ENCODE measurements around the gene ELANE.

DNA sequence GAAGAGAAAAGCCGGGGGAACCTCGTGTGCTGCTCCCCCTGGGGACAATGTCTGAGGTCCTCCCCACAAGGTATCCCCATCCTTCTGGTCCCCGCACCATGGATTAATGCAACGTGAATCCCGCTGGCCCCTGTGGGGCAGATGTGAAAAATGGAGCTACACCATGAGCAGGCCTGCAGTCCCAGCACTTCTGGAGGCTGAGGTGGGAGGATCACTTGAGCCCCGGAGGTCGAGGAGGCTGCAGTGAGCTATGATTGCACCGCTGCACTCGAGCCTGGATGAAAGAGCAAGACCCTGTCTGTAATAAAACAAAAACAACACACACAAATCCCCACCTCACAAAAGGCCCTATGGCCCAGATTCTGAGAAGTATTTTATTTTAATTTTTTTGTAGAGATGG, 6.2 kb downstream of the ELANE start:
- TF ChIP-seq, protein P1, sequence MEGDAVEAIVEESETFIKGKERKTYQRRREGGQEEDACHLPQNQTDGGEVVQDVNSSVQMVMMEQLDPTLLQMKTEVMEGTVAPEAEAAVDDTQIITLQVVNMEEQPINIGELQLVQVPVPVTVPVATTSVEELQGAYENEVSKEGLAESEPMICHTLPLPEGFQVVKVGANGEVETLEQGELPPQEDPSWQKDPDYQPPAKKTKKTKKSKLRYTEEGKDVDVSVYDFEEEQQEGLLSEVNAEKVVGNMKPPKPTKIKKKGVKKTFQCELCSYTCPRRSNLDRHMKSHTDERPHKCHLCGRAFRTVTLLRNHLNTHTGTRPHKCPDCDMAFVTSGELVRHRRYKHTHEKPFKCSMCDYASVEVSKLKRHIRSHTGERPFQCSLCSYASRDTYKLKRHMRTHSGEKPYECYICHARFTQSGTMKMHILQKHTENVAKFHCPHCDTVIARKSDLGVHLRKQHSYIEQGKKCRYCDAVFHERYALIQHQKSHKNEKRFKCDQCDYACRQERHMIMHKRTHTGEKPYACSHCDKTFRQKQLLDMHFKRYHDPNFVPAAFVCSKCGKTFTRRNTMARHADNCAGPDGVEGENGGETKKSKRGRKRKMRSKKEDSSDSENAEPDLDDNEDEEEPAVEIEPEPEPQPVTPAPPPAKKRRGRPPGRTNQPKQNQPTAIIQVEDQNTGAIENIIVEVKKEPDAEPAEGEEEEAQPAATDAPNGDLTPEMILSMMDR (conservative IDR thresholded peaks at IDR 0.05 in 1 of 2, IDR thresholded peaks at IDR 0.05 in 1 of 2; ENCODE audit: low read depth in 1 of 2, low read length in 2 of 2) = no peak
- no peak for TF ChIP-seq EZH2 (IDR thresholded peaks at IDR 0.05; ENCODE audit: low read length, missing control alignments)
